Tibial artery (tissue), 4 donors: Measurements from ENCODE around the gene PEX14.

Experiments
- DNase-seq, 2 donors: peaks; one replicate each; pipeline ENCODE4 v3.0.0-alpha.2; 2019
- H3K27ac ChIP-seq, 2 donors: fragments of 200-600 bp; sonication (generic) in 1 of 2; 1 replicate in 1 of 2; 2 replicates in 1 of 2; pipeline ENCODE4 v1.5.1; 2018 to 2019; ENCODE audit warnings: mild to moderate bottlenecking in 1 of 2
- H3K27me3 ChIP-seq, 2 donors: fragments of 200-600 bp; sonication (generic) in 1 of 2; one replicate each; pipeline versions ENCODE4 v1.5.1 to v1.6.0; 2016 to 2019
- H3K36me3 ChIP-seq, 3 donors: fragments of 200-600 bp; sonication (generic) in 2 of 3; one replicate each; pipeline ENCODE4 v1.5.1; 2016 to 2019; ENCODE audit warnings: mild to moderate bottlenecking in 2 of 3
- H3K4me1 ChIP-seq, 4 donors: fragments of 200-600 bp; sonication (generic) in 2 of 4; 1 replicate in 3 of 4; 2 replicates in 1 of 4; pipeline ENCODE4 v1.5.1; 2016 to 2019
- H3K4me3 ChIP-seq, 2 donors: fragments of 200-600 bp; sonication (generic) in 1 of 2; 1 replicate in 1 of 2; 2 replicates in 1 of 2; pipeline ENCODE4 v1.5.1; 2018 to 2019; ENCODE audit warnings: mild to moderate bottlenecking in 2 of 2
- H3K9me3 ChIP-seq, 3 donors: fragments of 200-600 bp; sonication (generic) in 1 of 3; one replicate each; pipeline ENCODE4 v1.5.1; 2016 to 2019
- CTCF ChIP-seq, 2 experiments: fragments of 200-600 bp in 1 of 2; fragments of 450-650 bp in 1 of 2; IDR thresholded peaks; one replicate each; pipeline ENCODE4 v1.5.1; 2017 to 2019; ENCODE audit warnings: antibody characterized with exemption in 2 of 2, mild to moderate bottlenecking in 1 of 2, moderate library complexity in 1 of 2
- intact Hi-C: fragments of 100-400 bp; cut with DNase I; formaldehyde crosslinking; loops from one replicate; pipeline ENCODE4 v1.15.0; 2023; ENCODE audit warnings: low total_unique reads

The PEX14 gene

GRCh38 chr1:10444795-10445397 is 29.9 kb upstream of the PEX14 start:
- DNase-seq: no peak
- no peak overlapping the region for H3K4me3 ChIP-seq
- no peak for TF ChIP-seq CTCF (IDR thresholded peaks at IDR 0.05)
- peaks cover 0 to 7% of the 10 kb centered on the region in 2 donors for H3K27me3 ChIP-seq
- no peaks in the 10 kb centered on the region for H3K9me3 ChIP-seq
- H3K36me3 ChIP-seq: peaks cover 0 to 7% (median 5%) of the 10 kb centered on the region in 3 donors
- H3K27ac ChIP-seq: no peak overlapping the region
- no peaks in the 10 kb centered on the region for H3K4me1 ChIP-seq
- intact Hi-C loops: no loop called here

- H3K9me3 ChIP-seq: no peaks in the 10 kb centered on the region
- no peak overlapping the region for H3K4me3 ChIP-seq
- peaks cover 0 to 12% of the 10 kb centered on the region in 2 donors for H3K27me3 ChIP-seq
- intact Hi-C loops: no loop called here
- DNase-seq: no peak
- H3K36me3 ChIP-seq: peaks cover 0 to 7% (median 5%) of the 10 kb centered on the region in 3 donors
- H3K4me1 ChIP-seq: peaks cover 0 to 9% (median 4%) of the 10 kb centered on the region in 4 donors
- no peak for TF ChIP-seq CTCF (IDR thresholded peaks at IDR 0.05)
- H3K27ac ChIP-seq: no peak overlapping the region
Observed at GRCh38 chr1:10446790-10447422, 27.8 kb upstream of the PEX14 start.

GRCh38 chr1:10449751-10450150 is 25.0 kb upstream of the PEX14 start, which contains the start of gene CORT:
TSS of gene CORT (plus strand) at chr1:10450031. CDS start at chr1:10450224, 193 bp downstream.
- Histone ChIP-seq H3K4me3 (no peak within 1 kb of the TSS), H3K9me3 (no peaks in the 10 kb centered on the region), H3K36me3 (peaks cover 0 to 2% (median 0%) of the 10 kb centered on the region in 3 donors), H3K27me3 (peaks cover 0 to 12% of the 10 kb centered on the region in 2 donors), H3K4me1 (peaks cover 0 to 9% (median 4%) of the 10 kb centered on the region in 4 donors), H3K27ac (no peak within 1 kb of the TSS)
- intact Hi-C loops: no loop called here
- no peak for TF ChIP-seq CTCF (IDR thresholded peaks at IDR 0.05)
- no peak for DNase-seq

GRCh38 chr1:10450156-10450814 is 24.5 kb upstream of the PEX14 start:
- no peak overlapping the region for H3K4me3 ChIP-seq
- H3K9me3 ChIP-seq: no peaks in the 10 kb centered on the region
- no peak for DNase-seq
- intact Hi-C loops: no loop called here
- peaks cover 0 to 12% of the 10 kb centered on the region in 2 donors for H3K27me3 ChIP-seq
- no peak overlapping the region for H3K27ac ChIP-seq
- TF ChIP-seq CTCF (IDR thresholded peaks at IDR 0.05): no peak
- H3K36me3 ChIP-seq: no peaks in the 10 kb centered on the region
- peaks cover 0 to 9% (median 4%) of the 10 kb centered on the region in 4 donors for H3K4me1 ChIP-seq

- intact Hi-C loops: no loop called here
- H3K9me3 ChIP-seq: no peaks in the 10 kb centered on the region
- H3K4me3 ChIP-seq: no peak overlapping the region
- peaks cover 0 to 9% (median 4%) of the 10 kb centered on the region in 4 donors for H3K4me1 ChIP-seq
- no peaks in the 10 kb centered on the region for H3K36me3 ChIP-seq
- no peak for DNase-seq
- no peak for TF ChIP-seq CTCF (IDR thresholded peaks at IDR 0.05)
- peaks cover 0 to 12% of the 10 kb centered on the region in 2 donors for H3K27me3 ChIP-seq
- no peak overlapping the region for H3K27ac ChIP-seq
Observed at GRCh38 chr1:10450836-10451235, 23.9 kb upstream of the PEX14 start.
